H1 (cell line): ENCODE results near the gene GGA3. TPM values are rescaled to one million over a fixed set of nuclear protein-coding genes. Genes with fewer than 3 reads are reported as not detected.

Experiments used
- CTCF ChIA-PET: fragments of 300-600 bp; sonication (Branson Sonifier 250); formaldehyde crosslinking; loops from one replicate; lab custom pipeline; 2021; ENCODE audit not compliant: partially characterized antibody; lab: Charles Lee
- POLR2A ChIA-PET: fragments of 300-600 bp; sonication (Branson Sonifier 250); formaldehyde crosslinking; loops from one replicate; lab custom pipeline; 2021; ENCODE audit warnings: inconsistent platforms; ENCODE audit not compliant: partially characterized antibody; lab: Charles Lee
- DNase-seq, 2 experiments: peaks; one replicate each; pipeline versions ENCODE4 v3.0.0 to v3.0.0-alpha.2; 2010 to 2022; ENCODE audit warnings: low spot score in 2 of 2, low read depth in 1 of 2, mixed read lengths in 1 of 2
- FAIRE-seq: peaks from 2 replicates; lab custom pipeline; 2011; peaks lifted over from hg19 to GRCh38; lab: Jason Lieb, UNC
- H2AFZ ChIP-seq: 2 replicates; pipeline ENCODE4 v1.8.1; 2012; ENCODE audit warnings: low read length, inconsistent platforms
- H2AK5ac ChIP-seq: 2 replicates; pipeline ENCODE4 v1.6.1; 2013; ENCODE audit warnings: low read depth, low read length
- H2BK120ac ChIP-seq: replicated peaks from 2 replicates; pipeline ENCODE3; 2013; ENCODE audit warnings: low read depth, low read length, inconsistent platforms
- H2BK12ac ChIP-seq: 2 replicates; pipeline ENCODE4 v1.6.1; 2013; ENCODE audit warnings: low read depth, low read length
- H2BK15ac ChIP-seq: 2 replicates; pipeline ENCODE4 v1.6.1; 2013; ENCODE audit warnings: low read length
- H2BK20ac ChIP-seq: 2 replicates; pipeline ENCODE4 v1.6.1; 2013; ENCODE audit warnings: low read length
- H2BK5ac ChIP-seq: 2 replicates; pipeline ENCODE4 v1.6.1; 2013; ENCODE audit warnings: low read depth, low read length
- H3K14ac ChIP-seq: 2 replicates; pipeline ENCODE4 v1.6.1; 2013; ENCODE audit warnings: inconsistent platforms; ENCODE audit not compliant: insufficient read length
- H3K18ac ChIP-seq: 2 replicates; pipeline ENCODE4 v1.6.1; 2013; ENCODE audit warnings: low read length; ENCODE audit errors: extremely low read depth
- H3K23ac ChIP-seq: 2 replicates; pipeline ENCODE4 v1.6.1; 2013; ENCODE audit warnings: inconsistent platforms; ENCODE audit not compliant: insufficient read length
- H3K23me2 ChIP-seq: 2 replicates; pipeline ENCODE4 v1.6.1; 2013; ENCODE audit warnings: low read depth, low read length
- H3K27ac ChIP-seq: 2 replicates; pipeline ENCODE4 v1.6.1; 2011; ENCODE audit warnings: low read depth, low read length, inconsistent platforms
- H3K27me3 ChIP-seq, 4 experiments: replicated peaks in 1 of 4; 1 replicate in 1 of 4; 2 replicates in 3 of 4; pipeline versions ENCODE4 v1.6.1 to v1.8.1; 2011 to 2013; ENCODE audit warnings: low read length in 3 of 4, mild to moderate bottlenecking in 3 of 4, inconsistent platforms in 2 of 4, mixed read lengths in 2 of 4, moderate library complexity in 1 of 4; ENCODE audit not compliant: control insufficient read depth in 3 of 4, insufficient read depth in 3 of 4; ENCODE audit errors: extremely low read depth in 1 of 4
- H3K36me3 ChIP-seq, 4 experiments: 2 replicates each; pipeline versions ENCODE4 v1.6.1 to v1.8.1; 2011 to 2013; ENCODE audit warnings: mild to moderate bottlenecking in 4 of 4, low read length in 3 of 4, moderate library complexity in 2 of 4, control low read depth in 1 of 4, inconsistent platforms in 1 of 4; ENCODE audit not compliant: insufficient read depth in 4 of 4, control insufficient read depth in 2 of 4
- H3K4ac ChIP-seq: replicated peaks from 2 replicates; pipeline ENCODE3; 2013; ENCODE audit warnings: low read length, low read depth, mixed read lengths, inconsistent platforms; ENCODE audit not compliant: insufficient read length
- H3K4me1 ChIP-seq, 4 experiments: replicated peaks in 1 of 4; 1 replicate in 1 of 4; 2 replicates in 3 of 4; pipeline versions ENCODE4 v1.6.1 to v1.8.1; 2011 to 2013; ENCODE audit warnings: low read length in 3 of 4, inconsistent platforms in 2 of 4, mixed read lengths in 1 of 4; ENCODE audit not compliant: insufficient read depth in 4 of 4, control insufficient read depth in 3 of 4
- H3K4me2 ChIP-seq, 2 experiments: 2 replicates each; pipeline versions ENCODE4 v1.6.1 to v1.8.1; 2011 to 2013; ENCODE audit warnings: low read depth in 2 of 2, low read length in 2 of 2, control low read depth in 1 of 2, inconsistent platforms in 1 of 2, mild to moderate bottlenecking in 1 of 2; ENCODE audit not compliant: insufficient read depth in 1 of 2
- H3K4me3 ChIP-seq, 4 experiments: fragments of 200-600, 300-600 bp in 1 of 4; sonication (generic), shearing (Covaris generic), sonication (Bioruptor Twin) in 1 of 4; 2 replicates each; pipeline versions ENCODE4 v1.5.1 to v1.8.1; 2011 to 2016; ENCODE audit warnings: low read length in 4 of 4, low read depth in 3 of 4, control low read depth in 2 of 4, inconsistent platforms in 2 of 4, mild to moderate bottlenecking in 2 of 4, mixed read lengths in 1 of 4, moderate library complexity in 1 of 4; ENCODE audit not compliant: insufficient read depth in 2 of 4; ENCODE audit errors: extremely low read depth in 1 of 4
- H3K56ac ChIP-seq: replicated peaks from 2 replicates; pipeline ENCODE3; 2013; ENCODE audit warnings: low read depth, mild to moderate bottlenecking, mixed read lengths, low read length, inconsistent platforms; ENCODE audit not compliant: insufficient read length
- H3K79me1 ChIP-seq: 2 replicates; pipeline ENCODE4 v1.6.1; 2013; ENCODE audit warnings: low read depth, low read length, control low read depth
- H3K79me2 ChIP-seq, 2 experiments: 2 replicates each; pipeline versions ENCODE4 v1.6.1 to v1.8.1; 2012 to 2013; ENCODE audit warnings: low read length in 2 of 2, mild to moderate bottlenecking in 2 of 2, inconsistent platforms in 1 of 2; ENCODE audit not compliant: insufficient read depth in 2 of 2, control insufficient read depth in 1 of 2
- H3K9ac ChIP-seq, 4 experiments: replicated peaks in 1 of 4; 1 replicate in 1 of 4; 2 replicates in 3 of 4; pipeline versions ENCODE4 v1.6.1 to v1.8.1; 2011 to 2013; ENCODE audit warnings: low read depth in 3 of 4, low read length in 3 of 4, control low read depth in 2 of 4, mild to moderate bottlenecking in 2 of 4, moderate library complexity in 2 of 4, inconsistent platforms in 1 of 4; ENCODE audit errors: extremely low read depth in 1 of 4
- H3K9me3 ChIP-seq, 2 experiments: 2 replicates each; pipeline versions ENCODE4 v1.6.1 to v1.8.1; 2012 to 2013; ENCODE audit warnings: mild to moderate bottlenecking in 2 of 2, moderate library complexity in 2 of 2, control low read depth in 1 of 2, inconsistent platforms in 1 of 2, low read depth in 1 of 2, low read length in 1 of 2, mixed read lengths in 1 of 2; ENCODE audit not compliant: insufficient read depth in 2 of 2
- H4K20me1 ChIP-seq, 2 experiments: replicated peaks in 1 of 2; 2 replicates each; pipeline versions ENCODE3 to v1.8.1; 2011 to 2013; ENCODE audit warnings: inconsistent platforms in 2 of 2, low read length in 2 of 2, mild to moderate bottlenecking in 1 of 2; ENCODE audit not compliant: insufficient read depth in 2 of 2, control insufficient read depth in 1 of 2
- H4K5ac ChIP-seq: 2 replicates; pipeline ENCODE4 v1.6.1; 2013; ENCODE audit warnings: low read length, low read depth, mixed read lengths, inconsistent platforms; ENCODE audit not compliant: insufficient read length
- H4K8ac ChIP-seq: 2 replicates; pipeline ENCODE4 v1.8.0; 2013; ENCODE audit warnings: mild to moderate bottlenecking, moderate library complexity, low read length, inconsistent platforms; ENCODE audit not compliant: insufficient read depth; ENCODE audit errors: extremely low read depth
- H4K91ac ChIP-seq: replicated peaks from 2 replicates; pipeline ENCODE3; 2013; ENCODE audit warnings: low read length, mixed read lengths, inconsistent platforms; ENCODE audit not compliant: insufficient read length
- ATF2 ChIP-seq: IDR thresholded peaks from 2 replicates; pipeline ENCODE4 v1.6.1; 2012; ENCODE audit warnings: low read length, inconsistent platforms
- BRCA1 ChIP-seq: IDR thresholded peaks from 2 replicates; pipeline ENCODE4 v1.6.1; 2012; ENCODE audit warnings: low read depth, low read length, improper control_type of control experiment
- CTBP2 ChIP-seq: IDR thresholded peaks from 2 replicates; pipeline ENCODE4 v1.7.0; 2011; ENCODE audit warnings: borderline replicate concordance, mild to moderate bottlenecking, moderate library complexity, mixed read lengths, low read length; ENCODE audit not compliant: insufficient read depth, insufficient read length
- E2F6 ChIP-seq: IDR thresholded peaks from 2 replicates; pipeline ENCODE4 v1.6.1; 2012; ENCODE audit warnings: inconsistent platforms
- HDAC2 ChIP-seq, 2 experiments: fragments of 300-600 bp in 1 of 2; sonication (generic) in 1 of 2; IDR thresholded peaks; 2 replicates each; pipeline ENCODE4 v1.6.1; 2011 to 2012; ENCODE audit warnings: low read depth in 2 of 2, low read length in 2 of 2, mild to moderate bottlenecking in 2 of 2, moderate library complexity in 2 of 2, borderline replicate concordance in 1 of 2, inconsistent platforms in 1 of 2
- POLR2AphosphoS5 ChIP-seq: IDR thresholded peaks from 2 replicates; pipeline ENCODE4 v1.6.1; 2011; ENCODE audit warnings: low read depth, low read length
- RAD21 ChIP-seq, 2 experiments: IDR thresholded peaks in 1 of 2; conservative IDR thresholded peaks in 1 of 2; 2 replicates each; pipeline ENCODE4 v1.6.1; 2011; ENCODE audit warnings: low read depth in 2 of 2, low read length in 2 of 2, improper control_type of control experiment in 1 of 2, inconsistent platforms in 1 of 2, mild to moderate bottlenecking in 1 of 2, moderate library complexity in 1 of 2
- SRF ChIP-seq: IDR thresholded peaks from 2 replicates; pipeline ENCODE4 v1.6.1; 2011; ENCODE audit warnings: mild to moderate bottlenecking, low read depth, low read length, moderate library complexity
- TBP ChIP-seq: IDR thresholded peaks from 2 replicates; pipeline ENCODE4 v1.6.1; 2011; ENCODE audit warnings: low read depth, low read length, improper control_type of control experiment
- WGBS, 2 experiments: shearing (Covaris generic) in 1 of 2; methylation state at CpG; one replicate each; pipeline versions ENCODE4 v1.1.6 to v1.1.7; 2013 to 2015; ENCODE audit warnings: low lambda C conversion rate in 2 of 2, mixed read lengths in 2 of 2, inconsistent platforms in 1 of 2, low coverage in 1 of 2, missing lambda C conversion rate in 1 of 2; ENCODE audit not compliant: insufficient replicate concordance in 2 of 2, insufficient coverage in 1 of 2, insufficient read length in 1 of 2; ENCODE audit errors: extremely low coverage in 1 of 2, missing lambda C conversion rate in 1 of 2; 5-methylcytosine and 5-hydroxymethylcytosine counted together
- polyA plus RNA-seq, 7 experiments: library from polyadenylated mRNA; depleted of rRNA in 3 of 7; stranded (reverse) in 5 of 7; unstranded in 2 of 7; fragments of >200 nt in 5 of 7; fragments of 200-250 nt in 2 of 7; gene quantifications; 1 replicate in 5 of 7; 2 replicates in 1 of 7; 4 replicates in 1 of 7; pipeline versions ENCODE4 v1.2.1 to v1.2.3, GENCODE V29; 2011 to 2013; ENCODE audit warnings: missing spikeins in 2 of 7, mixed read lengths in 2 of 7
- total RNA-seq: library from RNA; stranded (reverse); fragmentation: NEBNext Ultra II Directional; extraction: Animal tissue kit (Norgen Biotek cat#: 25700); gene quantifications from 2 replicates; pipeline ENCODE4 v1.2.1, GENCODE V29; 2021
- TF ChIP-seq, protein P1 (sequence below): IDR thresholded peaks from 2 replicates; pipeline ENCODE4 v1.6.1; 2012; ENCODE audit warnings: inconsistent platforms

Gene GGA3
- total and polyA plus RNA-seq, 2 of the 8 experiments (the other 6 are each of a cell fraction or from before 2014, with no cell fraction given): 40.6 to 60.0 TPM

DNA sequence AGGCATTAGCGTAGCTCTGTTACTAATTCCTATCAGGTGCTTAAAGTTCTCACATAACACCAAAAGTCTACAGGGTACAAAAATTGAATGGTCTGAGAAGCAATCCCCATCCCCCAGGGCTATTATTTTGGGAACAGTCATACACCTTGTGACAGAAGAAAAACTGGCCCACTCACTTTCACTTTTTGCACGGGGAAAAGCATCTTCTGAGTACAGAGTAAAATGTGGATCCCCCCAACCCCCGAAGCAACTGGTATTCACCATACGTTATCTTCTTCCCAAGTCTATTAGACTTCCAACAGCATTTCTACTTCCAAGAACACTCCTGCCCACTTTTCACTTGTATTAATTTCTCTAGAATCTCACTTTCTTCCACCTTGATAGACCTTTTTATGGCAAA lies 11.8 kb downstream of the GGA3 start:
- no peak overlapping the region for H2AFZ ChIP-seq
- H3K79me2 ChIP-seq: peaks cover 0 to 31% of the 10 kb centered on the region in 2 experiments; a peak in 2 of 4 replicates
- no peak for FAIRE-seq
- no peak overlapping the region for H3K27ac ChIP-seq
- H3K56ac ChIP-seq: no peak overlapping the region
- H3K79me1 ChIP-seq: peaks cover 8% of the 10 kb centered on the region
- ChIA-PET POLR2A (interaction anchor here (1.0 to 5.0 kb wide), 6 partner anchors 10 to 126 kb away, joined by 3 to 49 read pairs (median 4); partner anchors contain the start of genes GGA3 and MRPS7), CTCF (interaction anchor here (0.6 to 16.5 kb wide), 7 partner anchors 10 to 352 kb away, joined by 3 to 369 read pairs (median 4); partner anchors contain the start of genes GGA3, MIF4GD and MRPS7)
- no peak overlapping the region for H2BK12ac ChIP-seq
- H3K18ac ChIP-seq: no peak overlapping the region
- no peak for DNase-seq
- no peak overlapping the region for H3K14ac ChIP-seq
- H3K4me1 ChIP-seq: peaks cover 0 to 7% (median under 1%) of the 10 kb centered on the region in 4 experiments; a peak in 3 of 7 replicates
- 95% methylated on average over 4 of the region's 4 CpGs; no CpG with 5 or more reads in 1 of the 2 experiments for WGBS, 2 experiments
- H3K36me3 ChIP-seq: peaks cover 2 to 16% (median 8%) of the 10 kb centered on the region in 4 experiments; a peak in 3 of 8 replicates
- no peak overlapping the region for H3K9ac ChIP-seq
- no peak overlapping the region for H4K5ac ChIP-seq
- H3K4me3 ChIP-seq: no peak overlapping the region
- H2BK15ac ChIP-seq: no peak overlapping the region
- H4K91ac ChIP-seq: no peak overlapping the region
- H4K8ac ChIP-seq: no peak overlapping the region
- no peak overlapping the region for H2BK20ac ChIP-seq
- peaks cover 6 to 8% of the 10 kb centered on the region in 2 experiments for H4K20me1 ChIP-seq
- no peak overlapping the region; a peak in 1 of 4 replicates for H3K4me2 ChIP-seq
- no peak overlapping the region for H2BK120ac ChIP-seq
- no peaks in the 10 kb centered on the region for H3K27me3 ChIP-seq
- H3K9me3 ChIP-seq: no peaks in the 10 kb centered on the region
- no peaks in the 10 kb centered on the region for H3K23me2 ChIP-seq
- no peak overlapping the region for H2BK5ac ChIP-seq
- H2AK5ac ChIP-seq: no peak overlapping the region
- no peak overlapping the region for H3K23ac ChIP-seq
- no peak overlapping the region for H3K4ac ChIP-seq
- TF ChIP-seq CTBP2: no peak
- no peak for TF ChIP-seq SRF
- TF ChIP-seq, protein P1, sequence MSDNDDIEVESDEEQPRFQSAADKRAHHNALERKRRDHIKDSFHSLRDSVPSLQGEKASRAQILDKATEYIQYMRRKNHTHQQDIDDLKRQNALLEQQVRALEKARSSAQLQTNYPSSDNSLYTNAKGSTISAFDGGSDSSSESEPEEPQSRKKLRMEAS: no peak
- TF ChIP-seq ATF2: no peak
- no peak for TF ChIP-seq E2F6
- no peak for TF ChIP-seq POLR2AphosphoS5
- no peak for TF ChIP-seq BRCA1
- TF ChIP-seq RAD21 (IDR thresholded peaks at IDR 0.05 in 1 of 2, conservative IDR thresholded peaks at IDR 0.05 in 1 of 2; ENCODE audit: low read depth in 2 of 2, low read length in 2 of 2): no peak
- TF ChIP-seq TBP: no peak
- no peak for TF ChIP-seq HDAC2 (IDR thresholded peaks at IDR 0.05; ENCODE audit: borderline replicate concordance in 1 of 2, low read depth in 2 of 2, low read length in 2 of 2)
